ENCODE data around the gene CYP2F1.
"Not testable (repeated sequence)": the region's sequence is repeated elsewhere in the genome, so short reads cannot be mapped to it uniquely, and the experiment has no call there.

CYP2F1 gene

GRCh38 chr19:41127362-41127761, 13.1 kb downstream of the CYP2F1 start:
- DNase-seq = not testable (repeated sequence)

DNA sequence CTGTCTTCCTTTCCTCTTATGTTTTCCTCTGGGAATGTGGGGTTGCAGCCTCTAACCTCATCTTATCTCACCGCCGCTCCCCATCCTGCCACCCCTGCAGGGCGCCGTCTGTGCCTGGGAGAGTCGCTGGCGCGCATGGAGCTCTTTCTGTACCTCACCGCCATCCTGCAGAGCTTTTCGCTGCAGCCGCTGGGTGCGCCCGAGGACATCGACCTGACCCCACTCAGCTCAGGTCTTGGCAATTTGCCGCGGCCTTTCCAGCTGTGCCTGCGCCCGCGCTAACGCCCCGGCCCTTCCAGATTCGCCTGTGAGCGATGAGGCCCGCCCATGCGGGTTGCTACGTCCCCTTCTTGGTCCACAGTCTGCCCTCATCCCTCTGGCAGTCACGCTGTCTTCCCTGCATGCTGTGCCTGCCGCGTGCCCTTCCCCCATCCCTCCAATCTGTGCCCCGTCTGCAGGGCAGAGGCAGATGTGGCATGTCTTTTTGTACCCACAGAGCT, 13.6 kb downstream of the CYP2F1 start:
- DNase-seq = peak; percentile 88

GRCh38 chr19:41128692-41129091, 14.5 kb downstream of the CYP2F1 start:
- DNase-seq = no peak

GRCh38 chr19:41131186-41131585, 17.0 kb downstream of the CYP2F1 start:
- no peak for DNase-seq

DNA sequence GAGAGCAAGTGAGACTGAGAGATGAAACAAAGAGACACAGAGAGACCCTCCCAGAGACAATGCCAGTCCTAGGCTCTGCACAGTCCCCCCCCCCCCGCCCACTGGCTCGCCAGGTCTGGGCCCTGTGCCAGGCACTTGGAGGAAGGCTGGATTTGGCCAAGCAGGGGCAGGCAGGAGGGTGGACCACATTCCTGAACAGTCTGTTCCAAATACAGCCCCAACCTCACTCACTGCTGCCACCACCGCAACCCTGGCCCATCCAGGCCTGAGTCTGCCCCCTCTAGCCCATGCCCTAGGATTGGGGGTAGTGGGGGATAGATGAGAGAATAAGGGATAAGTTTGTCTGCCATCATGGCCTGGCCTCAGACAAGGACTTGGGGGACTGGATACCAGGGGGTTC, 19.0 kb downstream of the CYP2F1 start:
- DNase-seq = no peak

GRCh38 chr19:41134616-41135015, 20.4 kb downstream of the CYP2F1 start:
- DNase-seq = no peak

- peak; percentile 66 for DNase-seq
Measured at GRCh38 chr19:41135390-41136384, 21.5 kb downstream of the CYP2F1 start.

- no peak for DNase-seq
Measured at GRCh38 chr19:41136636-41137455, 22.6 kb downstream of the CYP2F1 start.

DNA sequence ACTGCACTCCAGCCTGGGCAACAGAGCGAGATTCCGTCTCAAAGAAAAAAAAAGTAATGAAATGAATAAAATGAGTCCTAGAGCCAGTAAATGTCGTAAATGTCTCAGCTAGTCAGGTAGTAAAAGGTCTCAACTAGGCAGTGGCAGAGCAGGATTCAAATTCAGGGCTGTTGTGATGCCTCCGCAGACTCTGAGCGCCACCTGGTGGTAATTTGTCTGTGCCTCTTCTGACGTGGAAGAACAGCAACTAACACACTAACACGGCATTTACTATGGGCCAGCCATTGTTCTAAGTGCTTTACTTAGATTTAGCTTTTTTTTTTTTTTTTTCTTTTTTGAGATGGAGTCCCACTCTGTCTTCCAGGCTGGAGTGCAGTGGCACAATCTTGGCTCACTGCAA, 30.2 kb downstream of the CYP2F1 start:
- peak; percentile 92 for DNase-seq

- DNase-seq = no peak
Measured at GRCh38 chr19:41149831-41150230, 35.6 kb downstream of the CYP2F1 start.

GRCh38 chr19:41150986-41151385, 36.8 kb downstream of the CYP2F1 start:
- not testable (repeated sequence) for DNase-seq

GRCh38 chr19:41154060-41154459, 39.8 kb downstream of the CYP2F1 start:
- no peak for DNase-seq

GRCh38 chr19:41156207-41156606, 42.0 kb downstream of the CYP2F1 start:
- no peak for DNase-seq

GRCh38 chr19:41159881-41160280, 45.6 kb downstream of the CYP2F1 start:
- no peak for DNase-seq

DNA sequence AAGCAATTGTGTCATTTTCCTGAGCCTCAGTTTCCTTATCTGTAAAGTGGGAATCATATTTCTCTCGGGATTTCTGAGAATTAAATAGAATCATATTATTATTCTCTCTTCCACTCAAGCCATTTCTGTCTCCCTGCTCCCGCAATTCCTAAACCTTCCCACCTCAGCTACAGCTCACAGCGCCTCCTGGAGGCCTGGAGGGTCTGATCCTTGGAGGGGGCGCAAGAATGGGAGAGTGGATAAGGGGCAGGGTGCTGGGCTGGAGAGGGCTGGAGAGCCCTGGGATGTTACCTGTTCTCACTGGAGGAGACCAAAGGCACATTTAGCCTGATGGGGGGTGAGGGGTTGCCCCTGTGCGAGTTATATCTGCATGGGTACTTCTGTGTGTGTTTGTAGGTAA, 47.7 kb downstream of the CYP2F1 start:
- DNase-seq = no peak

DNA sequence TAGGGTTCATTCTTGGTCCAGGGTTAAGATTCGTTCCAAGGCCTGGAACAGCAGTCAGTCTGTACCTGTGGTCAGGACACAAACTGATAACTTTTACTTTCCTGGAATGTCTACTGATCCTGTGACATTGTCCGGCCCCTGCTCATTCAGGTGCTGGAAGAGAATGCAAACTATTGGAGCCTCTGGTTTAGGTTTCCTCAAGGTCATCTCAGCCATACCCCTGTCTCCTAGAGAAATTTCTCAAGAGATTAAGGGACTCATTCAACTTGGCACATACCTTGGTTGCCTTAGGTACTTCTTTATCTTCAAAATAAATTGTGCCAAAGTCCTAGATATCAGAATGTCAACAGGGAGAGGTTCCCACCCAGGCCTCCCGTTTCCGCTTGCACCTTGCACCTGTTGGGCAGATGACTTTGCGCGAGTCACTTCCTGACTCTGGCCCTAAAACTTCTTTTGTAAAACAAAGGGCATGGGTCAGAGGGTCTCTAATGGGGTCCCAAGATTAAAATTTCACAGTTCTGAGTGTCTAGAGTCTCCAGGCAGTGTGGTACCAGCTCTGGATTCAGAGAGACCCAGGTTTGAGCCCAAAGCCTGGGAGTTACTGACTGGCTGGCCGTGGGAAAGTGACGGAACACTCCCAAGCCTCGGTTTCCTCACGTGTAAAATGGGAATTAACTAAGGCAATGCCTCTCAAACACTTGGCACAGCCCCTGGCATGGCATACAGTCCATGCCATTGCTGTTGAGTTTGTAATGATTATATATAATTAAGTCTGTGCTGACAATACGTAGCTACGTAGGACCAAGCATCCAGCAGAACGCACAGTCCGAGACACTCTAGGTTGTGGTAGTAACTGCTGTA, 52.9 kb downstream of the CYP2F1 start:
- no peak for DNase-seq

GRCh38 chr19:41172297-41173164, 58.3 kb downstream of the CYP2F1 start:
- no peak for DNase-seq

DNA sequence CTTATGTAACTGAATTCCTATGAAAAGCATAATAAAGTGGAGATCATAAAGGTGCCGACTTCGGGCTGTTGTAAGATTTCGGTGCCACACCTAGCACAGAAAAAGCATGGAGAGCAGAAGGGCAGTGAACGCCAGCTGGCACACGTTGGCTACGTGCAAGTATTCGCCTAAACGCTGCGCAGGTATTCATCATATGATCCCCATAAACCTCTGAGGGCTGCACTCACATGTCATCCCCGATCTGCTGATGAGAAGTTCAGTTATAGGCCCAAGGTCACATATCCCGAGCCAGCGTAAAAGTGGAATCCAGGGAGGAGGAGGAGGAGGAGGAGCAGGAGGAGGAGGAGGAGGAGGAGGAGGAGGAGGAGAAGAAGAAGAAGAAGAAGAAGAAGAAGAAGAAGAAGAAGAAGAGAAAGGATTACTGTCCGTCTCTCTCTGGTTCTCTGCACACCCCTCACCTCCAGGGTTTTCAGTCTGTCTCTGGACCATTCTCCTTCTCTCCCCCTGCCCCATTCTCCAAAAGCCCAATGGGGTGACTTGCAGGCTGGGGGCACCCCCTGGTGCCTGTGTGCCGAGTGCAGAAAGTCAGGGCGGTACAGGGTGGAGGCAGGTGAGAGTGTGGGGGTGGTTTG, 60.2 kb downstream of the CYP2F1 start:
- no peak for DNase-seq

GRCh38 chr19:41175801-41176777, 61.9 kb downstream of the CYP2F1 start:
- DNase-seq = peak; percentile 45

Measured in CD4-positive, alpha-beta T cell treated with Interleukin-17A for 1 hour (primary cell).